DOHH2 (cell line): ENCODE measurements around the gene TCEANC.
"Not testable (repeated sequence)": the region's sequence is repeated elsewhere in the genome, so short reads cannot be mapped to it uniquely, and the experiment has no call there.

ENCODE experiments used
- H3F3A ChIP-seq: fragments of 200-600 bp; sonication (generic), shearing (Covaris generic); 2 replicates; pipeline ENCODE4 v1.6.0; 2016; ENCODE audit warnings: antibody characterized with exemption, mild to moderate bottlenecking; ENCODE audit not compliant: control insufficient read depth, insufficient read depth
- H3K27ac ChIP-seq: fragments of 200-600 bp; sonication (generic); 2 replicates; pipeline ENCODE4 v1.5.1; 2014; ENCODE audit warnings: low read depth, mild to moderate bottlenecking, low read length, moderate library complexity
- H3K27me3 ChIP-seq: fragments of 200-600 bp; sonication (generic); 2 replicates; pipeline ENCODE4 v1.6.1; 2014; ENCODE audit warnings: mild to moderate bottlenecking, low read length, mixed read lengths; ENCODE audit not compliant: control insufficient read depth
- H3K36me3 ChIP-seq: fragments of 200-600 bp; sonication (generic); 2 replicates; pipeline ENCODE4 v1.6.1; 2014; ENCODE audit warnings: mild to moderate bottlenecking, low read length, moderate library complexity, mixed read lengths; ENCODE audit not compliant: control insufficient read depth
- H3K4me1 ChIP-seq: fragments of 200-600 bp; sonication (generic); 2 replicates; pipeline ENCODE4 v1.6.1; 2014; ENCODE audit warnings: mild to moderate bottlenecking, low read length, mixed read lengths; ENCODE audit not compliant: control insufficient read depth
- H3K4me2 ChIP-seq: fragments of 200-600 bp; sonication (generic); 2 replicates; pipeline ENCODE4 v1.6.0; 2014; ENCODE audit warnings: mild to moderate bottlenecking, low read length, moderate library complexity
- H3K4me3 ChIP-seq: fragments of 200-600 bp; sonication (generic); 2 replicates; pipeline ENCODE4 v1.5.1; 2014; ENCODE audit warnings: mild to moderate bottlenecking, low read length, mixed read lengths
- H3K79me2 ChIP-seq: fragments of 200-600 bp; sonication (generic); 2 replicates; pipeline ENCODE4 v1.6.1; 2014; ENCODE audit warnings: mild to moderate bottlenecking, low read length, mixed read lengths; ENCODE audit not compliant: control insufficient read depth
- H3K9me2 ChIP-seq: fragments of 200-600 bp; sonication (generic); replicated peaks from 2 replicates; pipeline ENCODE4 v1.6.1; 2014; ENCODE audit warnings: mild to moderate bottlenecking, low read length, mixed read lengths; ENCODE audit not compliant: control insufficient read depth
- H3K9me3 ChIP-seq: fragments of 200-600 bp; sonication (generic); 2 replicates; pipeline ENCODE4 v1.6.1; 2014; ENCODE audit warnings: antibody characterized with exemption, low read length, mixed read lengths; ENCODE audit not compliant: control insufficient read depth, insufficient read depth
- H4K20me1 ChIP-seq: fragments of 200-600 bp; sonication (generic); 2 replicates; pipeline ENCODE4 v1.6.0; 2014; ENCODE audit warnings: low read depth, mild to moderate bottlenecking, antibody characterized with exemption, low read length, moderate library complexity; ENCODE audit not compliant: control insufficient read depth, insufficient read depth
- EZH2phosphoT487 ChIP-seq: fragments of 200-600 bp; sonication (generic); IDR thresholded peaks from 2 replicates; pipeline ENCODE4 v1.6.1; 2017; ENCODE audit warnings: borderline replicate concordance, mild to moderate bottlenecking, antibody characterized with exemption, low read length, moderate library complexity, mixed read lengths
- TF ChIP-seq, protein P1 (sequence below): fragments of 200-600 bp; sonication (generic); IDR thresholded peaks from one replicate; pipeline ENCODE4 v1.5.1; 2014; ENCODE audit warnings: antibody characterized with exemption, mild to moderate bottlenecking, low read depth, low read length; ENCODE audit not compliant: poor library complexity, severe bottlenecking

The TCEANC gene

DNA sequence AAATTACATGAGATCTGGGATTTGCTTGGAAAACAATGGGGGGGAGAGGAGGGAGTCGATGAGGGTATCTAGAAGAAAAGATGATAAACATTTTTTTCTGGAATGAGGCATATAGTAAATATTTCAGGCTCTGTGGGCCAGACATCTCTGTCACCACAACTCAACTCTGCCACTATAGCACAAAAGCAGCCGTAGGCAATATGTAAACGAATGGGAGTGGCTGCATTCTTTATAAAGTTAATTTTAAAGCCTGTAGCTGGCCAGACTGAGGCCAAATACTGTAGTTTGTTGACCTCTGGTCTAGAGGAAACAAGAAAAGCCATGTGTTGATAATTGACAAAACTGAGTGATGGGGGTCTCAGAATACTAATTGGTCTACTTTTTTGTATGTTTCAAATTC, 14.1 kb upstream of the TCEANC start:
- Histone ChIP-seq H3F3A (no peaks in the 10 kb centered on the region), H3K27ac (no peak overlapping the region), H3K9me2 (no peaks in the 10 kb centered on the region), H3K27me3 (no peaks in the 10 kb centered on the region), H3K79me2 (no peaks in the 10 kb centered on the region), H3K36me3 (no peaks in the 10 kb centered on the region), H4K20me1 (no peaks in the 10 kb centered on the region), H3K4me3 (no peak overlapping the region), H3K9me3 (no peaks in the 10 kb centered on the region; the same call in 1 of the 2 replicates), H3K4me1 (no peaks in the 10 kb centered on the region), H3K4me2 (no peak overlapping the region)
- TF ChIP-seq, protein P1, sequence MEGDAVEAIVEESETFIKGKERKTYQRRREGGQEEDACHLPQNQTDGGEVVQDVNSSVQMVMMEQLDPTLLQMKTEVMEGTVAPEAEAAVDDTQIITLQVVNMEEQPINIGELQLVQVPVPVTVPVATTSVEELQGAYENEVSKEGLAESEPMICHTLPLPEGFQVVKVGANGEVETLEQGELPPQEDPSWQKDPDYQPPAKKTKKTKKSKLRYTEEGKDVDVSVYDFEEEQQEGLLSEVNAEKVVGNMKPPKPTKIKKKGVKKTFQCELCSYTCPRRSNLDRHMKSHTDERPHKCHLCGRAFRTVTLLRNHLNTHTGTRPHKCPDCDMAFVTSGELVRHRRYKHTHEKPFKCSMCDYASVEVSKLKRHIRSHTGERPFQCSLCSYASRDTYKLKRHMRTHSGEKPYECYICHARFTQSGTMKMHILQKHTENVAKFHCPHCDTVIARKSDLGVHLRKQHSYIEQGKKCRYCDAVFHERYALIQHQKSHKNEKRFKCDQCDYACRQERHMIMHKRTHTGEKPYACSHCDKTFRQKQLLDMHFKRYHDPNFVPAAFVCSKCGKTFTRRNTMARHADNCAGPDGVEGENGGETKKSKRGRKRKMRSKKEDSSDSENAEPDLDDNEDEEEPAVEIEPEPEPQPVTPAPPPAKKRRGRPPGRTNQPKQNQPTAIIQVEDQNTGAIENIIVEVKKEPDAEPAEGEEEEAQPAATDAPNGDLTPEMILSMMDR, result no peak
- TF ChIP-seq EZH2phosphoT487, result no peak

GRCh38 chrX:13641684-13642083, 11.3 kb upstream of the TCEANC start:
- not testable (repeated sequence) for H3F3A ChIP-seq, H3K4me2 ChIP-seq, H3K9me3 ChIP-seq, H4K20me1 ChIP-seq, H3K9me2 ChIP-seq, H3K27me3 ChIP-seq, H3K36me3 ChIP-seq, H3K27ac ChIP-seq, H3K4me1 ChIP-seq, H3K79me2 ChIP-seq, H3K4me3 ChIP-seq

- no peaks in the 10 kb centered on the region for H3F3A ChIP-seq
- no peaks in the 10 kb centered on the region for H3K9me3 ChIP-seq
- H3K27me3 ChIP-seq, result no peaks in the 10 kb centered on the region
- H4K20me1 ChIP-seq, result no peaks in the 10 kb centered on the region
- TF ChIP-seq, protein P1, result no peak
- no peak for TF ChIP-seq EZH2phosphoT487
- H3K9me2 ChIP-seq, result no peaks in the 10 kb centered on the region
- no peak overlapping the region for H3K27ac ChIP-seq
- H3K36me3 ChIP-seq, result no peaks in the 10 kb centered on the region
- no peaks in the 10 kb centered on the region for H3K4me1 ChIP-seq
- no peak overlapping the region for H3K4me2 ChIP-seq
- H3K79me2 ChIP-seq, result no peaks in the 10 kb centered on the region
- H3K4me3 ChIP-seq, result no peak overlapping the region
Measured at GRCh38 chrX:13645464-13646153, 7.3 kb upstream of the TCEANC start.

GRCh38 chrX:13646154-13646549, 6.8 kb upstream of the TCEANC start:
- H3K27me3 ChIP-seq, result no peaks in the 10 kb centered on the region
- H3K9me3 ChIP-seq, result no peaks in the 10 kb centered on the region
- H3K4me1 ChIP-seq, result no peaks in the 10 kb centered on the region
- TF ChIP-seq EZH2phosphoT487, result no peak
- TF ChIP-seq, protein P1, result peak; percentile 67
- H3K27ac ChIP-seq, result no peak overlapping the region
- H3K36me3 ChIP-seq, result no peaks in the 10 kb centered on the region
- H3K4me2 ChIP-seq, result no peak overlapping the region
- no peaks in the 10 kb centered on the region for H4K20me1 ChIP-seq
- H3K9me2 ChIP-seq, result no peaks in the 10 kb centered on the region
- no peaks in the 10 kb centered on the region for H3F3A ChIP-seq
- no peak overlapping the region for H3K4me3 ChIP-seq
- H3K79me2 ChIP-seq, result no peaks in the 10 kb centered on the region
